HG03378 (cell line): ENCODE results near the gene SLFN11.
"Not testable (repeated sequence)": the region's sequence is repeated elsewhere in the genome, so short reads cannot be mapped to it uniquely, and the experiment has no call there.

Experiments used
- ATAC-seq: cut with Tn5 transposase; IDR thresholded peaks from one replicate; pipeline ENCODE4 v1.9.1; 2021; ENCODE audit warnings: mild to moderate bottlenecking, moderate library complexity; ENCODE audit not compliant: unreplicated experiment

Gene SLFN11

GRCh38 chr17:35359398-35359797 is 14.0 kb downstream of the SLFN11 start:
- no peak for ATAC-seq

GRCh38 chr17:35352284-35352683 is 21.1 kb downstream of the SLFN11 start:
- ATAC-seq = no peak

DNA sequence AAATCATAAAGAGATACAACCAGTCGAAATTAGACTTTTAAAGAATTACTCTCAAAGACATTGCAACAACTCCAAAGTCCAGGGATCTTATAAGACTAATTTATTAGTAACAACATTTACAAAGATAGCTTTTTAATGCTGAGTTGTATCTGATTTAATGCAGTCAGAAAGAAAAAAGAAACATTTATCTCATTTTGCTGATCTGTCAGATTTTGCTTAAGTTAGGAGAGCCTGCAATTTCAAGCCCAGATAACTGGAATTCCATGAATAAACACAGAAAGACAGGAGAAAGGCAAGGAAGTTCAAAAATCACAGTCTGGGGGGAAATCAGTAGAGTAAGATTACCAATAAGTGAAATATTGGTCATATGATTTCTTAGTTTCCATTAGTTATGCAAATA is 22.9 kb downstream of the SLFN11 start:
- no peak for ATAC-seq

DNA sequence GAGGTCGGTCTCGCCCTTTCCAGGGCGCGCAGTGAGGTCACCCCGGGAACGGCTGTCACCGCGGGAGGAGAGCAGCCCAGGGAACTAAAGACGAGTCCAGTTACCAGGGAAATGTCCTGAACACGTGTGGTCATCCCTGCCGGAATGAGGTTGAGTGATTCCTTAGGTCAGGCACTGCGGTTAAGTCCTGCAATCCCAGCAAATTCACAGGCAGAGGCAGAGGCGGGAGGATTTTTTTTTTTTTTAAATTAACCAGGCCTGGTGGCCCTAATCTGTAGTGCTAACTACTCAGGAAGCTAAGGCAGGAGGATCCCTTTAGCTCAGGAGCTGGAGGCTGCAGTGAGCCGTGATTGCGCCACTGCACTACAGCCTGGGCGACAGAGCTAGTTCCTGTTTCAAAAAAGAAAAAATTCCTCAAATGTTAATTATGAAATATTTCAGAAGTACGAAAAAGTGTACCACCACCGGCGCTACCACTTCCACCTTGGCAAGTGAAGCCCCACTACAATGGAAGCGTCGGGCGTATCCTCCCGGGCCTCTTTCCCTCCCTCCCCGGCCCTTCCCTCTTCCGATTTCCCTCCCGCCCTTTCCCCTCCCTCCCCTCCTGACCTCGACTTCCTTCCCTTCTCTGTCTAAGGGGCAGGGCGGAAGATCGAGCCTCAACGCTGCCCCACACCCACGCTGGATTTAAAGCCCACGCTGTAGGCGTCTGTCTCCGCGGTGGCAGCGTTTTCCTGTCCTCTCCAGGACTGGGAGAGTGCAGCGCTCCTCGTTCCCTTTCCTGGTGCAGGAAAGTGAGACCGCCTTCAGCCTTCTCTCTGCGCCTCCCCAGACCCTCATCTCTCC is 27.3 kb downstream of the SLFN11 start:
- ATAC-seq = no peak

DNA sequence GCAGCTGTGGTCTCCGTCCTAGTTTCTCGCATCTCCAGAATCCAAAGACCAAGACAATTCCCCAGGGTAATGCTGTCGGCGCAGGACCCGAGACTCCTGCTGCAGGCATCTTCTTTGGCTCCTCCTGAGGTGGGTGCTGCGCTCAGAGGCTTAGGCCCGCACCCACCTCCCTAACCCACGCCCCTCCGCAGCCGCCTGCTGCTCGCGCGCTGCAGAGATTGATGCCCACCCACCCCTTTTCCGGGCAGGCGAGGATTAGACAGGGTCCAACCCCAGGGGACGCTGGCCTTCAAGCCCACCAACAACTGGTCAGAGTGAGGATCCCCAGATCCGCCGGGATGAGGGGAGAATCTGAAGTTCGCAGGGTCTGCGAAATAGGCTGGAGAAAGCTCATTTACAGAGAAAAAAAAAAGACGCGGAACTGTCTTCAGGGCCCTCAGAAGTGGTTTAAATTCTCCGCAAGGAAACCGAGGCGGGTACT is 27.9 kb downstream of the SLFN11 start:
- no peak for ATAC-seq

- no peak for ATAC-seq
Measured at GRCh38 chr17:35344262-35344661, 29.2 kb downstream of the SLFN11 start.

DNA sequence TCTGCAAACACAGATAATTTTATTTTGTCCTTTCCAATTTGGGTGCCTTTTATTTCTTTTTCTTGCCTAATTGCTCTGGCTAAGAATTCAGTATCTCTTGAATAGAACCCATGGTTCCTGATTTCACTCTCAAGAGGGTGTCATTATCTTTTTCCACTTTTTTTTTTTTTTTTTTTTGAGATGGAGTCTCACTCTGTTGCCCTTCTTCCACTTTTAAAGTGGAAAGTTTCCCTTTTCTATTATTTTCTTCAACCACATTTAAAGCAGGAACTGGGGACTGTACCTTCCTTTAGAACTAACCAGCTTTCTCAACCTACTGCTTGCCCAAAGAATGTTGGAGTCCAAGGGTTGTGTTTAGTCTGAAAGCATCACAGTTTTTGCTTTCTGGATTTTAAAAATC is 31.1 kb downstream of the SLFN11 start:
- ATAC-seq = no peak

DNA sequence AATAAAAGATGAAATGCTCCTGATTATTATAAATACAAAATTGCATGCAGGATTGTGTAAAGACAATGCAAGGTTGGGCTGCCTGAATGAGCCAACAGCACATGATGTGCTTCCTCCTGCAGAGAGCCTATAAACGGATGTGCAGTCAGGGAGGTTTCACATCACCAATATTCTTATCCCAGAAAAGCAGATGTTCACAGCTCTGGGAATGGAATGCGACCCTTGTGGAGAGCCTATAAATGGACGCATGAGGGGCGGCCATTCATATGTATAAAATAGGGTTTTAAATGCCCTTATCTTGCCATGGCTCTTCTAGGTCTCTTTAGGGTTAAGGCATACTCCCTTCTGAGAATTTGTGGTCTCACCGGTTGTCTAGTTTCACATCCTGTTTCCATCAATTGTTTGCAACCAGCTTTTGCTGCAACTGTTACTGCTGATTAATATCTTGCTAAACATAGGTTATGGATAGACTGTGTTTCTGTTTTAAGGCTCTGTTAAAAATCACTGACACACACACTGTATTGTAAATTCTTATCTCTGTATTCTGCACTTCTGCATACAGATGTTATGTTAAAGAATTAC is 31.9 kb downstream of the SLFN11 start:
- no peak for ATAC-seq

DNA sequence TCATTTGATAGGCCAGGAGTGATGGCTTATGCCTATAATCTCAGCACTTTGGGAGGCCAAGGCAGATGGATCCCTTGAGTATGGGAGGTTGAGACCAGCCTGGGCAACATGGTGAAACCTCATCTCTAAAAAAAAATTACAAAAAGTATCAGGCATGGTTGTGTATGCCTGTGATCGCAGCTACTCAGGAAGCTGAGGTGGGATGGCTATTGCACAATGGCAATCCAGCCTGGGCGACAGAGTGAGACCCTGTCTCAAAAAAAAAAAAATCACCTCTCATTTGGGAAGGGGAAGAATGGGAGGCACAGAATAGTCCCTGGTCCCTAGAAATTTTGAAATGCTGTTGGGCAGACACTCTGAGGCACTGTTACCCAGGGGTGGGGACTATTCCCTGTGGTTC is 35.2 kb downstream of the SLFN11 start:
- no peak for ATAC-seq

- ATAC-seq = no peak
Measured at GRCh38 chr17:35337364-35337763, 36.1 kb downstream of the SLFN11 start.

DNA sequence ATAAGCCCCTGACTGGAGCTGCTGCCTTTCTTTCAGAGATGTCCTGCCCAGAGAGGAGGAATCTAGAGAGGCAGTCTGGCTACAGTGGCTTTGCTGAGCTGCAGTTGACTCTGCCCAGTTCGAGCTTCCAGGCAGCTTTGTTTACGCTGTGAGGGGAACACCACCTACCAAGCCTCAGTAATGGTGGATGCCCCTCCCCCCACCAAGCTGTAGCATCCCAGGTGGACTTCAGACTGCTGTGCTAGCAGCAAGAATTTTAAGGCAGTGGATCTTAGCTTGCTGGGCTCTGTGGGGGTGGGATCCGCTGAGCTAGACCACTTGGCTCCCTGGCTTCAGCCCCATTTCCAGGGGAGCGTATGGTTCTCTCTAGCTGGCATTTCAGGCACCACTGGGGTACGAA is 39.8 kb downstream of the SLFN11 start:
- not testable (repeated sequence) for ATAC-seq

DNA sequence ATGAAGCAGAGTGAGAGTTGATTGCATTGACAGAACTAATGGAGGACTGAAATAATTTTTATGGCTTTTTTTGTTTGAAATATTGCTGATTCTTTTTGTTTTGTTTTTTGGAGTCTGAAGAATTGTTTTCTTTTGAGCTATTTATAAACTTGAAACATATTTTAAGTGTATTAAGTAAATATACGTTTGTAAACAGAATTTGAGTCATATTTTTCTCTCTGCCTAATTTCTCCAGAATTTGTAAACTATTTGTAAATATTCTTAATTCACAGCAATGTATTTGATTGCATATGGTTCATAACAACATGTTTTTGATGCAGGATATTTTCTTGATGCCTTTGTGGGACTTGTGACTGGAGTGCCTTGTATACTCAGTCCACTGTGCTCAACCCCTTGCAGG is 50.7 kb downstream of the SLFN11 start:
- ATAC-seq = no peak

- ATAC-seq = no peak
Measured at GRCh38 chr17:35315971-35316370, 57.5 kb downstream of the SLFN11 start.

DNA sequence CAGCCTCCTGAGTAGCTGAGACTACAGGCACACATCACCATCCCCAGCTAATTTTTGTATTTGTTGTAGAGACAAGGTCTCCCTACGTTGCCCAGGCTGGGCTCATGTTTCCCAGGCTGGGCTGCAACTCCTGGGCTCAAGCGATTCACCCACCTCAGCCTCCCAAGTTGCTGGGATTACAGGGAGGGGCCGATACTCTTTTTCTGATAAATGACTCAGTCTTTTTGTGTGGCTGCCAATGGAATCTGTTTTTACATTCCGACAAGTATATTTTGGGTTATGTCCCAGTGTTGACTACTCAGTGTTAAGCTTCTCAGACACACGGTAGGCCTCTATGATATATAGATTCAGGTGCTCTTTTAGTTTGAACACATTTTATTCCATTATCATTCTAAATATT is 58.1 kb downstream of the SLFN11 start:
- ATAC-seq = no peak

- no peak for ATAC-seq
Measured at GRCh38 chr17:35314415-35315216, 58.8 kb downstream of the SLFN11 start.

DNA sequence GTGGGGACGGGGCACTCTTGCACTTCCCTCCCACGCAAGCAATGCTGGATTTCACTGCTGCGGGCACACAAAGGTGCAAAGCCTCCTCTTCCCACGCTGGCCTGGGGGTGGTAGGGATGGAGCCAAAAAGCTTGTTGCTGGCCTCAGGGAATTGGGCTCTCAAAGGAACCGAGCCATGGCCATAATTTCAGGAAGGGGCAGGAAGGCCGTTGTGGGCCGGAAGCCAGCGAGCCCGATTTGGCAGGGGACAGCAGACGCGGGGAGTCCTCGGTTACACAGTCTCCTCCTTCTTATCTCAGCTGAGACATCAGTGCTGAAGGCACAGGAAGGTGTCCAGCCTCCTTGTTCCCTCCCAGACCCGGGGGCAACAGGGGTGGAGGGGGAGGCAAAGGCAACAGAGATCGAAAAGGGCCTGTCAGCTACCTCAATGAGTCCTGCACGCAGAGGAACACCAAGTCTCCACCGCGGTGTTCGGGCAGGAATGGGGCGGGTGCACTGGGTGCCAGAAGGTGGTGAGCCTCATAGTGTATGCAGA is 59.5 kb downstream of the SLFN11 start:
- ATAC-seq = no peak

GRCh38 chr17:35312790-35313711 is 60.4 kb downstream of the SLFN11 start:
- no peak for ATAC-seq

GRCh38 chr17:35312346-35312745 is 61.1 kb downstream of the SLFN11 start:
- no peak for ATAC-seq

- not testable (repeated sequence) for ATAC-seq
Measured at GRCh38 chr17:35309345-35309744, 64.1 kb downstream of the SLFN11 start.
